IPS DF 19.7 (cell line): ENCODE data around the gene FOXL3.
"Not testable (repeated sequence)": the region's sequence is repeated elsewhere in the genome, so short reads cannot be mapped to it uniquely, and the experiment has no call there.

Source experiments
- DNase-seq: peaks from one replicate; pipeline ENCODE4 v3.0.0-alpha.2; 2013; ENCODE audit warnings: low read depth, low spot score

Gene FOXL3

GRCh38 chr7:289209-289755, 688 bp upstream of the FOXL3 start:
- DNase-seq: no peak

GRCh38 chr7:290554-291372, 793 bp downstream of the FOXL3 start:
- DNase-seq: no peak

- no peak for DNase-seq
These were observed 1.6 kb downstream of the FOXL3 start for GRCh38 chr7:291373-292092.

DNA sequence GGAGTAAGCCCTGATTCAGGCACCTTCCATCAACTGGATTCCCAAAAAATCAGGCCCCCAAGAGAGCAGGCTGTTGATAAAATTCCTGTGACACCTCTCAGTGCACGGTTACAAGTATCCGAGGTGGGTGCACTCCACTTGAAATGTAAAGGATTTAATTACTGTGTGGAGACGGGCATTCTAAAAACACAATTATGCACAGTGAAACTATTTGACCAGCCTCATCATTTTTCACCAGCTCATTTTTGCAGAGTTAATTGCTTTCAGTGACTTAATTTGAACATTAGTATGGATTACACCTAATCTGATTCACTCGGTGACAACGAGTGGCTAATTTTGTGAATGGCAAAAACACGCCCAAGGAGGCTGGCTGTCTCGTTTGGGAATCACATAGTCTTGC, 2.3 kb downstream of the FOXL3 start:
- no peak for DNase-seq

DNA sequence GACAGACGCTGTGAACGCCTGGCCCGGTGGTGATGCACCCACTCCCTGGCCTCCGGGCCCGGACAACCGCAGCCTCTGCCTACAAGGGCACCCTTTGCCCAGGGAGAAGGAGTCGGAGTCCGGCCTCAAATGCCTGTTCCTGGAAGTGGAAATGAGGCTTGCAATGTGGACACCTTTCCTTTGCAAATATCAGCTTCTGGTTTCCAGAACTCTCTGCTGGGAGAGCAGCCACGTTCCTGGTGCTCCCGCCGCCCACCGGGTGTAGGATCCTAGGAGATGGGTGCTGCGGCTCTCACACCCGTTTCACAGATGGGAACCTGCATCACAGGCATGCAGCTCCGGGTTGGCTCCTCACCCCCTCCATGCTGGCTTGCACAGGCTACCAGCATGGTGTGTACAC, 2.9 kb downstream of the FOXL3 start:
- DNase-seq: no peak

GRCh38 chr7:293681-294439, 3.9 kb downstream of the FOXL3 start:
- no peak for DNase-seq

- no peak for DNase-seq
These were observed 4.6 kb downstream of the FOXL3 start for GRCh38 chr7:294440-295154.

DNA sequence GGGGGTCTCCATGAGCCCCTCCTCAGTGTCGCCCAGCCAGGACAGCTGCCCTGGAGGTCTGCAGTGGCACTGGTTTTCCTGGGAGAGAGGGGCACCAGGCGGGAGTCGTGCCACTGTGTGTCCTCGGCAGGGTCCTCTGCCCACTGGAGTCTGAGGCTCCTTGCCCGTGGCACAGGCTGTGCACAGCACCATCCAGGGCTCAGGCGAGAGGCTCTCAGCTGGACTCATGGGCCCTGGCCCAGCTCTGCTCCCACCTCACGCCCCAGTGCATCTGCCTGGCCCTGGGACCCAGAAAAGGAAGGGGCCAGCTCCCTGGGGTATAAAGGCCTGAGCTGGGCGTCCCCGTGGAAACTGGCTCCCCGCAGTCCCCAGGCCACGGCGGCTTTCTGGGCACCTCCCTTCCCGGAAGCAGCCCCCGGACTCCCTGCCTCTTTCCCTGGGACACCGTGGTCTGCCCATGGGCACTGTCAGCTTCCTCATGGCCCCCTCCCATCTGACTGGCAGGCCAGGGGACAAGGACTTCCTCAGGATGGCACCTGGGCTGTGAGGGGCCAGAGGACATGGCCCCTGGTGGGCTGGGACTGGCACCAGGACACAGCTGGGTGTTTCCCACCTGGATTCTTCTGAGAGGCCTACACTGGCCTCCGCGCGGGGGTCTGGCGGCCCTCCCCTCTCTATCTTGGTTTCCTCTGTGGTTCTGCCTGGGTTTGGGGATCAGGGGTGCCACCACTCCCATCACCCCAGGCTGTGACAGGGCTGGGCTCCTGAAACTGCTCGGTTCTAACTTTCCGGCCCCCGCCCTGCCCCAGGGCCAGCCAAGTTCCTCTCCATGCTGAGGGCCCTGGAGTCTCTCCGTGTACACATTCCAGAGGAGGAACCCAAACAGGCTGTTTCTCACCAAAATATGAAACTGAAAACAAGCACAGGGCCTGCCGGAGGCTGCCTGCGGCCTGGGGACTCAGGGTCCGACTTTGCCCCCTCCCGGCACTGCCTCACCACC, 5.5 kb downstream of the FOXL3 start:
- no peak for DNase-seq

- no peak for DNase-seq
These were observed 6.5 kb downstream of the FOXL3 start for GRCh38 chr7:296373-296945.

- DNase-seq: not testable (repeated sequence)
These were observed 7.2 kb downstream of the FOXL3 start for GRCh38 chr7:297141-297540.

- no peak for DNase-seq
These were observed 7.8 kb downstream of the FOXL3 start for GRCh38 chr7:297611-298374.

DNA sequence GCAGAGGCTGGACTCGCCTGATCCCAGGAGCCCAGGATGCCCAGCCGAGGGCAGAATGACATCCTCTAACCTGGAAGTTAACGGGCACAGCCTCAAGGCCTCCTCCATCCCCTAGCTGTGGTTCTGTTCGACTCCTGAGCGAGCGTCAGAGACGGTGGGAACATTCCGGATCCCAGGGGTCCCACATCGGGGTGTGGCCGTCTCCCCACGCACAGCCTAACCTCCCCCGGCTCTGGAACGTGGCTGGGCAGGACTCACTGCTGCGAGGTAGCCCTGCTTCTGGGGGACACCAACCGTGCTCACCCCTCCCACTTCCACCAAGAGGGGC, 8.4 kb downstream of the FOXL3 start:
- no peak for DNase-seq

DNA sequence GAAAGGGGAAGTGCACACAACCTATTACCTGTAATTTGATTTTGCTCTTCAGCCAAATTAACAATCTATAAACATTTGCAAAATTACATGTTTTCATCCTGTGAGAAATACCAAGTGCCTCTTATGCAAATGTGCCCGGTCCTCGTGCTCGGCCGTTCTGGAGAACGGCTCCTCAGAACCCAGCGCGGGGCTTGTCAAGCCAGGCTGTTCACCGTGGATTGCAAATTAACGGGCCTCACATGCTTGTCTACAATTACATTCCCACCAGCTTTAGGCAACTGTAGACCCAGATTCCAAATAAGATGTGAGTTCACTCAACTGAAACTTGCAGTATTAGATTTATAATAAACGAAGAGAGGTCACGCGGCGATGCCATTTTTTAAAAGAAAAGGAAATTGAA, 8.8 kb downstream of the FOXL3 start:
- DNase-seq: no peak

DNA sequence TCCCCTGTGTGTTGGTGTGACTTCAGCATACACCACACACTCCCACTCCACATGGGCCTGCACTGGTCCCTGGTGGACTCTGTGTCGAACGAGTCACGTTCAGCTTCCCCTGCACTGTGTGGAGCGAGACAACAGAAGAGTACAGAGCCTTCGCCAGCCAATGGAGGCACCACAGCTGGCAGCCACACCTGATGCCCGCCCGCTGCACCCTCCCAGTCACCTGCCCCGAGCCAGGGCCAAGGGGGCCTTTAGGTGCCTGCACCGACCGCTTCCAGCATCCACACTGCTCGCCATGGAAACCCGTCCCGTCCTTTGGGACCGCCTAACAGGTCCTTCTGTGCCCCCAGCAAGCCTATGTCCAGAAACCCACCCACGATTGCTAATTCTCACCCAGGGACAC, 9.2 kb downstream of the FOXL3 start:
- no peak for DNase-seq

DNA sequence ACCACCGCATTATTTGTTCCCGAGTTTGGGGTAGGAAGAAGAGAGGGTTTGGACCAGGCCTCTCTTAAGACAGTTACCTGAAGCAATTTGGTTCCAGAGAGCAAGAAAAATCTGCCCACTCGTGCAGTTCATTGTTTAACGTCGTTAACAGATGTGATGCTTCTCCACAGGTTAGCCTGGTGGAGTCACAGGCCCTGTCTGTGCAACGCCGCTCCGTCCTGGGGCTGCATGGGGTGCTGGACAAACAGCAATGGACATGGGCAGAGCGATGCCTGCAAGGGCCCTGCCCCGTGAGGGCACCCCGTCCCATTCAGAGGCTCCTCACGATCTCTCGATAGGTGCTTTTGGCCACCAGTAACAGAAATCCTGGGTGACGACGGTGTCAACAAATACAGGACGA, 9.7 kb downstream of the FOXL3 start:
- DNase-seq: no peak

DNA sequence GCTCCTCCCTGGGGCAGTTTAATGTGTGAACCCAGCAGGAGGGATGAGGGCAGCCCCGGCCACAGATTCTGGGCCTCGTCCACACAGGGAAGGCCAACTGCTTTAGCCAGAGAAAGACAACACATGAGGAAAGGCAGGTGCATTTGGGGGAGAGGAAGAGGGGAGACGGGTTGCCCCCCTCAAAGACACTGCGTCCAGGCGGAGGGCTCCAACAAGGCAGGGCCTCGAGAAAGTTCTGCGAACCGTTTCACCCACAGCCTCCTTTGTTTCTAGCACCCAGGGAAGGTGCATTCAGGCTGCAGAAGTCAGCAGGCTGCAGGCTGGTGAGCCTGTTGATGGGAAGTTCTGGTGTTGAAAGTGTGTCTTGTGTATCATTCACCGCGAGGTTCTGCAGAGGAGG, 10.1 kb downstream of the FOXL3 start:
- no peak for DNase-seq

GRCh38 chr7:300546-301290, 10.7 kb downstream of the FOXL3 start:
- no peak for DNase-seq

DNA sequence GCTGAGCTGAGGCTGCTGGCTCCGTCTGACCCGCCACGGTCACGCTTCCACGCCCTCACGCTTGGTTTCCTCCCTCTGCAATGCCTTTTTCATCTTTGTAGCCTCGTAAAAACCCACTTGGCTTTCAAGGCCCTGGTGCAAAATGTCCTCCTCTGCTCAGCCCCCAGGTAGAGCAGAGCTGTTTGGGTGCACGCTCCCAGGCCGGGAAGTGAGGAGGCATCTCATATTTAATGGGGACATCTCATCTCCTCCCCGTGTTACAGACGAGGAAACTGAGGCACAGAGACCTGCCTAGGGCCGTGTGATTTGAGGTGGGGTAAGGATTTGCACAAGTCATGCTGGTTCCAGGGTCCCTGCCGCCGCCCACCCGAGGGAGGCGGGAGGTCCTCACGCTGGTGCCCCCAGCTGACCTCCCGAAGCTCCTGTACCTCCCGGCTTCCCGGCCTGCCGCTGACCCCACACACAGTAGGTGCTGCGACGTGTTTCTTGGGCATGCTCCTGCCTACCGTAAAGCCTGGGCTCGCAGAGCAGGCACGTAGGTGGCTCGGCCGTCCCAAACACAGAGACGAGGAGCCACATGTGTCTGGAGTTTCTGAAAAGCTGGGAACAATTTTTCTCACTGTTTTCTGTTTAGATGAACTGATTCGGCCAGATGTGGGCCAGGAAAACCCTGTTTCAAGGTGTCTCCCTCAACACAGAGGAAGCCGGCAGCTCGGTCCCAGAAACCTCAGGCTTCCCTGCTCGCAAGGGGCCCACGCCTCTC, 11.5 kb downstream of the FOXL3 start:
- no peak for DNase-seq
